SH-SY5Y (cell line): ENCODE results near the gene PHACTR3.

Experiments used
- GATA2 ChIP-seq: IDR thresholded peaks from 2 replicates; pipeline ENCODE4 v1.6.1; 2011; ENCODE audit warnings: mild to moderate bottlenecking, low read depth, low read length
- GATA3 ChIP-seq: IDR thresholded peaks from 2 replicates; pipeline ENCODE4 v1.6.1; 2011; ENCODE audit warnings: low read depth, mild to moderate bottlenecking, low read length, moderate library complexity

DNA sequence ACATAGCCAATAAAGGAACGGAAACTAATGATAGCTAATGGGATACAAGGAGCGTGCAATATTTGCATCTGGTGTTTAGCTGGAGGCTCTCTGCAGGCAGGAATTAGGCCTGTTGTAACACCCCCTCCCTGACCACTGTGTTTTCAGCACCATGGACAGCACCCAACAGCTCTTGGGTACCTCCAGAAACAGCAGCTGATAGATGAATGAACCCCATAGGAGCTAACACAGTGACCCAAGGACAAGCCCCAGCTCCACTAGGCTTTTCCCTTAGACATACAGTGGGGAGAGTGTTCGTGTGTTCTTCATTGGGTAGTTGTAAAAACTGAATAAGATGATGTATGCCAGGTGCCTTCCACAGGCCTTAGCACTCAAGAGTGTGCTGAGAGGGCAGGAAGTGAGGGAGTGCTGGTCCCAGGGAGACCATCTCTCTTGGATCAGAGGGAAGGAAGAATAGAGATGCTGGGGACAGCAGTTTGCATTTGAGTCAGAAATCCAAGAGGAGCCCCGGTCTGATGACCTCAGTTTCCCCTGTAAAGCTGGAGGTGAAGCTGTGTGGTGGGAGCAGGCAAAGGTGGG lies 161.3 kb downstream of the PHACTR3 start:
- no peak for TF ChIP-seq GATA2
- TF ChIP-seq GATA3, result no peak
